Stimulated activated naive B cell treated with anti-CD40 and anti-IgM and Interleukin-4, amounts not matched to agents 10 μg/mL and 1 μg/mL and 100 μg/mL, for 72 hours (primary cell): Measurements from ENCODE around the gene GRIN2A.

Experiments
- ATAC-seq, 2 donors: fragments of 150-1000 bp; cut with Tn5 transposase; replicated peaks; 2 replicates each; pipeline ENCODE4 v1.10.0; 2021; ENCODE audit warnings: moderate library complexity in 1 of 2
- DNase-seq: peaks from one replicate; pipeline ENCODE4 v3.0.0; 2021
- H3K27ac Mint-ChIP-seq: one replicate; pipeline ENCODE4 v1.8.0; 2022; ENCODE audit warnings: mild to moderate bottlenecking, mixed read lengths
- H3K27me3 Mint-ChIP-seq, 2 donors: one replicate each; pipeline ENCODE4 v1.8.0; 2022; ENCODE audit warnings: mixed read lengths in 2 of 2
- H3K36me3 Mint-ChIP-seq, 2 donors: one replicate each; pipeline ENCODE4 v1.8.0; 2022; ENCODE audit warnings: mixed read lengths in 2 of 2, mild to moderate bottlenecking in 1 of 2
- H3K4me1 Mint-ChIP-seq, 2 donors: one replicate each; pipeline ENCODE4 v1.8.0; 2022; ENCODE audit warnings: mixed read lengths in 2 of 2, mild to moderate bottlenecking in 1 of 2
- H3K4me3 Mint-ChIP-seq, 2 donors: one replicate each; pipeline ENCODE4 v1.8.0; 2022; ENCODE audit warnings: mild to moderate bottlenecking in 2 of 2, mixed read lengths in 2 of 2, moderate library complexity in 1 of 2
- H3K9me3 Mint-ChIP-seq, 2 donors: one replicate each; pipeline ENCODE4 v1.8.0; 2022; ENCODE audit warnings: mixed read lengths in 2 of 2, mild to moderate bottlenecking in 1 of 2

Gene GRIN2A

DNA sequence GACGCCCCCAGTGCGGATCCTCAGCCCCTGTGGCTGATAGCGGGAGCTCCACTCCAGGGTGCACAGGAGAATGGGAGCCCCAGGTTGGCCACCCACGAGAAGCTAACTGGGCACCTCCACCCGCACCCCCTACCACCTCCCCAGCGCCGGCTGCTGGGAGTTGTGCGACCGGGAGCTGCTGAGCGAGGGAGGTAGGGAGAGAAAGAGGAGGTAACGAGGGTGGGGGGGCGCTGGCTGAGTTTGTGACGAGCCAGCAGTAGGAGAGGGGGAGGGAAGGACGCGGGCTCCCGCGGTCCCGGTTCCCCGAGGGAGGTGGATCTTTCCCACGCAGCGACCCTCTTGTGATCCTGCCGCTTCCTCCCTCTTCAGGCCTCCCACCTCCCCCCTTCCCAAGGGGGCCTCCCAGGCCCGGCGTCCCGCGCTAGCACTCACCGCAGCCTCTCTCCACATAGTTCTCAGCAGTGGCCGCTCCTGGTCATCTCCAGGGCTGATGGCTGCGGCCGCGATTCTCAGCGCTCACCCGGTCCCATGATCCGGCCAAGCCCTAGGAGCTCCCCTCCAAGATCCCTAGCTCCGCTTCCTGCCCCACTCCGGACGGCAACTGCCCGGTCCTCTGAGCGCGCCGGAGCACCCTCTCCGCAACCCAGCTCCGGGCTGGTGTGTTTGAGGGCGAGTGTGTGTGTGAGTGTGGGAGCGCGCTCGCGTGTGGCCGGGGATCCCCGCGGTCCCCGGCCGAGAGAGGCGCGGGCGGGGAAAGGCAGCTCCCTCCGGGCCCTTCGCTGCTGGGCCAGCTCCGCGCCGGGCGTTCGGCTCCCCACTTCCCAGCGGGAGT, at the start of gene GRIN2A:
GRIN2A (minus strand) TSS at position 207 of the 832 bp plus-strand sequence. CDS start 2,017 bp downstream, outside the sequence.
- peaks cover 17 to 36% of the 10 kb centered on the region in 2 donors for H3K4me1 Mint-ChIP-seq

DNA sequence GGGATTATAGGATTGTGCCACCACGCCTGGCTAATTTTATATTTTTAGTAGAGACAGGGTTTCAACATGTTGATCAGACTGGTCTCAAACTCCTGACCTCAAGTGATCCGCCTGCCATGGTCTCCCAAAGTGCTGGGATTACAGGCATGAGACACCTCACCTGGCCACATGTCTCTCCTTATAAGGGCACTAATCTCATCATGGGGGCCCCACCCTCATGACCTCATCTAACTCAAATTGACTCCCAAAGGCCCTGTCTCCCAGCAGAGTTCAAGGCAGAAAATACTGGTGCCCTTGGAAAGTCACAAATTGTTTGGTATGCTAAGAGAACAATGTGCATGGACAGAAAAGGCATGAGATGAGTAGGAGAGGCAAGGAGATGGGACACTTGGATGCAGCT, 49.3 kb upstream of the GRIN2A start:
- Mint-ChIP-seq H3K4me3 (no peak overlapping the region), H3K4me1 (peaks cover 22 to 26% of the 10 kb centered on the region in 2 donors), H3K27ac (no peak overlapping the region), H3K27me3 (peaks cover 5 to 6% of the 10 kb centered on the region in 2 donors), H3K9me3 (peaks cover 6 to 8% of the 10 kb centered on the region in 2 donors), H3K36me3 (peaks cover 0 to 6% of the 10 kb centered on the region in 2 donors)
- ATAC-seq (no peak), DNase-seq (no peak)

More for the DNA sequence above, at the start of gene GRIN2A:
- ATAC-seq (peak; percentile 76 to 81), DNase-seq (peak; percentile 60)
- Mint-ChIP-seq H3K9me3 (no peaks in the 10 kb centered on the region), H3K4me3 (peak within 1 kb of the TSS; percentile 82 to 85), H3K27me3 (peaks cover 60 to 84% of the 10 kb centered on the region in 2 donors), H3K36me3 (peaks cover 0 to 3% of the 10 kb centered on the region in 2 donors), H3K27ac (peak within 1 kb of the TSS; percentile 76)

- H3K27ac Mint-ChIP-seq = peak overlapping the region; percentile 61
- H3K4me3 Mint-ChIP-seq = peak overlapping the region in 1 of 2 donors; percentile 0
- ATAC-seq (peak; percentile 80 to 92), DNase-seq (no peak)
- H3K36me3 Mint-ChIP-seq = peaks cover 0 to 6% of the 10 kb centered on the region in 2 donors
- H3K27me3 Mint-ChIP-seq = peaks cover 6 to 9% of the 10 kb centered on the region in 2 donors
- H3K9me3 Mint-ChIP-seq = peaks cover 6 to 8% of the 10 kb centered on the region in 2 donors
- H3K4me1 Mint-ChIP-seq = peaks cover 30 to 41% of the 10 kb centered on the region in 2 donors
Measured at GRCh38 chr16:10228779-10229178, 46.6 kb upstream of the GRIN2A start.

DNA sequence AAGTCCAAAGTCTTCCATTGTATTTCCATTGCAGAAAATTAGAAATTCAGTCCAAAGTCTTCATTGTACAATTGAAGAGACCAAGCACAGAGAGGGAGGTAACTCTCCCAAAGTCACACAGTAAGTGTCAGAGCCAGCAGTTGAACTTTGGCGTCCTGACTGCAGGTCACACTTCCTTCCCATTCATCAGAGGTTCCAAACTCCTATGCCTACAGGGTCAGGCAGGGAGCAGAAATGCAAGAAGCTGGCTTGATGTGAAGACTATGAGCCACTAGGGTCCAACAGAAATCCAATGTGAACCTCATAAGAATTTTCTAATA, 44.7 kb upstream of the GRIN2A start:
- H3K27ac Mint-ChIP-seq = no peak overlapping the region
- H3K27me3 Mint-ChIP-seq = peaks cover 0 to 4% of the 10 kb centered on the region in 2 donors
- H3K4me3 Mint-ChIP-seq = no peak overlapping the region
- H3K36me3 Mint-ChIP-seq = peaks cover 0 to 5% of the 10 kb centered on the region in 2 donors
- H3K4me1 Mint-ChIP-seq = peaks cover 30 to 41% of the 10 kb centered on the region in 2 donors
- ATAC-seq = no peak
- peaks cover 0 to 1% of the 10 kb centered on the region in 2 donors for H3K9me3 Mint-ChIP-seq
- no peak for DNase-seq

- no peaks in the 10 kb centered on the region for H3K36me3 Mint-ChIP-seq
- H3K27me3 Mint-ChIP-seq = peaks cover 0 to 4% of the 10 kb centered on the region in 2 donors
- no peak for DNase-seq
- no peaks in the 10 kb centered on the region for H3K9me3 Mint-ChIP-seq
- H3K4me3 Mint-ChIP-seq = no peak overlapping the region
- peak in 1 of 2 donors; percentile 31 for ATAC-seq
- no peak overlapping the region for H3K27ac Mint-ChIP-seq
- peaks cover 30 to 41% of the 10 kb centered on the region in 2 donors for H3K4me1 Mint-ChIP-seq
Measured at GRCh38 chr16:10226141-10226986, 44.1 kb upstream of the GRIN2A start.

DNA sequence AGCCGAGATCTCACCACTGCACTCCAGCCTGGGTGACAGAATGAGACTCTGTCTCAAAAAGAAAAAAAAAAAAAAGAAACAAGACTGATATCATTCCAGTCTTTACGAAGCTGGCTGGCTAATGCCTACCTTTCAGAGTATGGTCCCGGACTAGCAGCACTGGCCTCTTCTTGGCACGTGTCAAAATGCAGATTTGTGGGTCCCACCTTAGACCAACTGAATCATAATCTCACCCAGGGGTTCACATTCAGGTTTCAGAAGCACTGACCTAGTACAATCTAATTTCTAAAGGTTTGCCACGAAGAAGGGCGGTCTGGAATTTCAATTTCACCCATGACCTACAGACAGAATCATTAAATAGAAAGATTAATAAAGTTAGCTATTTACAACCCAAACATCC, 43.4 kb upstream of the GRIN2A start:
- Mint-ChIP-seq H3K27me3 (peaks cover 0 to 4% of the 10 kb centered on the region in 2 donors), H3K9me3 (no peaks in the 10 kb centered on the region), H3K36me3 (no peaks in the 10 kb centered on the region), H3K27ac (no peak overlapping the region), H3K4me1 (peaks cover 34 to 45% of the 10 kb centered on the region in 2 donors), H3K4me3 (no peak overlapping the region)
- ATAC-seq (no peak), DNase-seq (no peak)

DNA sequence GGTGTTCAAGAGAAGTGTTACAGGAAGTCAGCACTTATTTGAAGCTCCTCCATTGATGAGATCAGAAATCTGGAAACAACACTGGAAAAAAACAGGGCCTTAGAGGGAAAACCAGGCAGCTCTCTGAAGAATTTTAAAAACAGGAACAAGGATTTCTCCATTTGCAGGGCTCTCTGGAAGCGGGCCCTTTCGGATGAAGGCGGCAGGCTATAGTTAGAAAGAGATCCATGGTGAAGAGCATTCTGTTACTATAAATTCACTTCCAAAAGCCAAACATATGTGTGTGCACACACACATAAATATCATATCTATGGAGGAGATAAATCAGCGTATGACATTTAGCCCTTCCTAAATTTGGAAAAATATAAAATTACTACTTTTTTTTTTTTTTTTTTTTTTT, 42.6 kb upstream of the GRIN2A start:
- H3K4me1 Mint-ChIP-seq = peaks cover 39 to 53% of the 10 kb centered on the region in 2 donors
- ATAC-seq (no peak), DNase-seq (no peak)
- peaks cover 0 to 4% of the 10 kb centered on the region in 2 donors for H3K27me3 Mint-ChIP-seq
- H3K9me3 Mint-ChIP-seq = peaks cover 0 to 3% of the 10 kb centered on the region in 2 donors
- H3K4me3 Mint-ChIP-seq = no peak overlapping the region
- H3K27ac Mint-ChIP-seq = no peak overlapping the region
- H3K36me3 Mint-ChIP-seq = no peaks in the 10 kb centered on the region

DNA sequence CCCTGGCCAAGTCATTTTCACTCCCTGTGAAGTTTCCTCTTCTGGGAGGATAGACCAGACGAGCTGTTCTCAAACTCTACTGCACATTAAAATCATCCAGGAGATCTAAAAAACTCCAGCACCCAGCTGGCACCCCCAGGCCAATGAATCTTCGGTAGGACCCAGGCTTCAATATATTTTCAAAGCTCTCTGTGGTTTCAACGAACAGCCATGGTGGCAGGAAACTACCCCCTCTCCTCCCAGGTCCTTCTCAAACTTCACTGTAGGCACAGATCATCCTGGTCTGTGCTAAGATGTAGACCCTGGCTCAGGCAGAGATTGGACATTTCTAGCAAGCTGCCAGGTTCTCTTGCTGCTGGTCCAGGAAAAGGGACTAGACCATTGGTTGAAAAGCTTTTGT, 38.7 kb upstream of the GRIN2A start:
- H3K27ac Mint-ChIP-seq = no peak overlapping the region
- no peak for ATAC-seq
- H3K36me3 Mint-ChIP-seq = no peaks in the 10 kb centered on the region
- no peak overlapping the region for H3K4me3 Mint-ChIP-seq
- peaks cover 0 to 4% of the 10 kb centered on the region in 2 donors for H3K27me3 Mint-ChIP-seq
- DNase-seq = no peak
- H3K9me3 Mint-ChIP-seq = peaks cover 0 to 3% of the 10 kb centered on the region in 2 donors
- peaks cover 19 to 35% of the 10 kb centered on the region in 2 donors for H3K4me1 Mint-ChIP-seq

DNA sequence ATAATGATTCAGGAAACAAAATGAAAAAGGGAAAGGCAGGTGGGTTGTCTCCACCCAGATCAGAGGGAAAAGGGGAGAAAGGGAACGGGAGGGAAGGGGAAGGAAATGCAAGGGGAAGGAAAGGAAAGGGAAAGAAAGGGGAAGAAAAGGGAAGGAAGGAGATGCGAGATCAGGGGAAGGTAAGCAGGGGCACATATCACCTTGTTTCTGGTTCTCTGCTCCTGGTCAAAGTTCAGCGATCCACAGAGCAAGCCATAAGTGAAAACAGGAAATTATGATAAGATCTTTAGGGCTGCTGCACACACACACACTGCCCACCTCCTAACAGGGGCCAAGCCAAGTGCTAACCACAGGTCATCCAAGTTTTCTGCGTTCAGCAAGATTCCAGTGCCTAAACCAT, 37.5 kb upstream of the GRIN2A start:
- Mint-ChIP-seq H3K27ac (no peak overlapping the region), H3K4me3 (no peak overlapping the region), H3K36me3 (no peaks in the 10 kb centered on the region), H3K4me1 (peaks cover 18 to 30% of the 10 kb centered on the region in 2 donors), H3K9me3 (peaks cover 0 to 3% of the 10 kb centered on the region in 2 donors), H3K27me3 (peaks cover 0 to 4% of the 10 kb centered on the region in 2 donors)
- no peak for DNase-seq
- ATAC-seq = no peak

DNA sequence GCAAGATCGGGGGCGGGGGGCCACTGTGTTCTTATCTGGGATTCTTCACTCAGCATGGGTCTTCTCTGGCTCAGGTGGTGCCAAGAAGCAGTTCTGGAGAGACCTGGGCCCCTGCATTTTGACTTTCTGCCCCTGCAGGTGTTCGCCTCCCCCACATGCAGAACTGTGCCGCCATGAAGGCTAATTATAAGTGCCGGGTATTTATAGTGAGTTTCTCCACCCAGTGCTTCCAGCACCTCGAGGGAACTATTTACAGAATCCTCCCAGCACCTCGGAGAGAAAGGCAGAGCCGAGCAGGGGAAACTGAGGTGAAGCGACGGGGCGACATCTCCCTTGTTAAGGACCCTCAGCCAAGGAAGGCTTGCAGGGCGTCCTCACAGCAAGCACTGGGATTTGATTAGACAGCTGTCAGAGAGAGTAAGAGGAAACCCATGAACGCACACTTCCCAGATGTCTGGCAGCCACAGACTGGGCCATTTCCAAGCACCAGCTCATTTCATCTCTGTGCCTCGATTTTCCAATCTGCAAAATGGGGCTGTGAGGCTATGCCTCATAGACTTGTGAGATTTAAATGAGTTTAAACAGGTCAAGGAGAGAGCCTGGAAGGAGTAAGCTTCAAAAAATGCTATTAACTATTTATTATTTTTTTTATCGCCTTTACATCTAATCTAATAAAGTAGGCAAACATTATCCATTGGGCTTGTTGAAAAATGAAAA, 36.4 kb upstream of the GRIN2A start:
- Mint-ChIP-seq H3K27me3 (peaks cover 2 to 3% of the 10 kb centered on the region in 2 donors), H3K4me3 (no peak overlapping the region), H3K27ac (no peak overlapping the region), H3K9me3 (peaks cover 0 to 3% of the 10 kb centered on the region in 2 donors), H3K36me3 (no peaks in the 10 kb centered on the region), H3K4me1 (peaks cover 16 to 26% of the 10 kb centered on the region in 2 donors)
- ATAC-seq (no peak), DNase-seq (no peak)

DNA sequence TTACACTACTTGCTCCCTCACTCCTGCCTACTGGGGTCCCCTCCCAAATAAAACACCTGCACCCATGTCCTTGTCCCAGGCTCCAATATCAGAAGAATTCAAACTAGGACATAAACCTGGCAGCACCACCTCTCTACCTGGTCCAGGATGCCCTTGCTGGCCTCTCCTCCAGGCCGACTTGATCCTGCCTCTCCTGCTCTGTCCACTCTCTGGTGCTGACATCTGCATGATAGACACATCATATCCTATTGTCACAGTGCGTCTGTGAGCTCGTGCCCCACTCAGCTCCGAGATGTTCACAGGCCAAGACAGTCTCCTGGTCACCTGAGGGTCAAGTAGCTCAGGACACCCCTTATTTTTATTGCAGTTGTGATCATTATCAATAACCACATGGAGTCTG, 31.5 kb upstream of the GRIN2A start:
- DNase-seq (no peak), ATAC-seq (no peak)
- no peak overlapping the region for H3K27ac Mint-ChIP-seq
- no peaks in the 10 kb centered on the region for H3K36me3 Mint-ChIP-seq
- H3K9me3 Mint-ChIP-seq = no peaks in the 10 kb centered on the region
- no peak overlapping the region for H3K4me3 Mint-ChIP-seq
- H3K27me3 Mint-ChIP-seq = peaks cover 18 to 23% of the 10 kb centered on the region in 2 donors
- H3K4me1 Mint-ChIP-seq = peaks cover 3 to 6% of the 10 kb centered on the region in 2 donors

- Mint-ChIP-seq H3K27ac (no peak overlapping the region), H3K4me1 (peaks cover 0 to 1% of the 10 kb centered on the region in 2 donors), H3K4me3 (no peak overlapping the region), H3K36me3 (no peaks in the 10 kb centered on the region), H3K9me3 (no peaks in the 10 kb centered on the region), H3K27me3 (peaks cover 18 to 24% of the 10 kb centered on the region in 2 donors)
- ATAC-seq = no peak
- no peak for DNase-seq
Measured at GRCh38 chr16:10210944-10211343, 28.7 kb upstream of the GRIN2A start.

GRCh38 chr16:10206865-10207264, 24.6 kb upstream of the GRIN2A start:
- peaks cover 32 to 33% of the 10 kb centered on the region in 2 donors for H3K27me3 Mint-ChIP-seq
- no peak for ATAC-seq
- H3K9me3 Mint-ChIP-seq = peaks cover 0 to 8% of the 10 kb centered on the region in 2 donors

GRCh38 chr16:10206215-10206614, 24.0 kb upstream of the GRIN2A start:
- Mint-ChIP-seq H3K36me3 (peaks cover 0 to 3% of the 10 kb centered on the region in 2 donors), H3K4me3 (no peak overlapping the region), H3K4me1 (peaks cover 0 to 3% of the 10 kb centered on the region in 2 donors), H3K9me3 (peaks cover 0 to 8% of the 10 kb centered on the region in 2 donors), H3K27me3 (peaks cover 27 to 35% of the 10 kb centered on the region in 2 donors), H3K27ac (no peak overlapping the region)
- ATAC-seq (peak; percentile 60 to 81), DNase-seq (no peak)

More at GRCh38 chr16:10206865-10207264, 24.6 kb upstream of the GRIN2A start:
- no peak for DNase-seq
- peaks cover 0 to 3% of the 10 kb centered on the region in 2 donors for H3K36me3 Mint-ChIP-seq
- H3K4me1 Mint-ChIP-seq = peaks cover 0 to 3% of the 10 kb centered on the region in 2 donors
- no peak overlapping the region for H3K27ac Mint-ChIP-seq
- H3K4me3 Mint-ChIP-seq = no peak overlapping the region
